ENCODE data around the gene SLC7A14.

DNA sequence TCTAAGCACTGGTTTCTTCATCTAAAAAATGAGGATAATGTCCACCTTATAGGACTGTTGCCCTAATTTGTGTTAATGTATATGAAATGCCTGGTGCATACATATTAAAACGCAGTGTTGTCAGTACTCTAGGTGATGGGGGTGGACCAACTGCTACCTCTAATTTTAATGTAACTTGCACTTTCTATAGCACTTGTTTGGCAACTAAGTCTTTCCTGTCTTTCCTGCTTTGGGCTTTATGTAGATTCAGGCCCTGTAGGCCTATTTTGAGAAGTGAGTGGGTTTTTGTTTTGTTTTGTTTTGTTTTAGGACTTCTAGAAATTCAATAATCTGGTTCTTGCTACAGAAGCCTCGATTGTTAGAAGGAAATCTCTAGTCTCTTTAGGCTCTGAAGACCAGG lies 21.2 kb downstream of the SLC7A14 start:
- TF ChIP-seq, protein P1, sequence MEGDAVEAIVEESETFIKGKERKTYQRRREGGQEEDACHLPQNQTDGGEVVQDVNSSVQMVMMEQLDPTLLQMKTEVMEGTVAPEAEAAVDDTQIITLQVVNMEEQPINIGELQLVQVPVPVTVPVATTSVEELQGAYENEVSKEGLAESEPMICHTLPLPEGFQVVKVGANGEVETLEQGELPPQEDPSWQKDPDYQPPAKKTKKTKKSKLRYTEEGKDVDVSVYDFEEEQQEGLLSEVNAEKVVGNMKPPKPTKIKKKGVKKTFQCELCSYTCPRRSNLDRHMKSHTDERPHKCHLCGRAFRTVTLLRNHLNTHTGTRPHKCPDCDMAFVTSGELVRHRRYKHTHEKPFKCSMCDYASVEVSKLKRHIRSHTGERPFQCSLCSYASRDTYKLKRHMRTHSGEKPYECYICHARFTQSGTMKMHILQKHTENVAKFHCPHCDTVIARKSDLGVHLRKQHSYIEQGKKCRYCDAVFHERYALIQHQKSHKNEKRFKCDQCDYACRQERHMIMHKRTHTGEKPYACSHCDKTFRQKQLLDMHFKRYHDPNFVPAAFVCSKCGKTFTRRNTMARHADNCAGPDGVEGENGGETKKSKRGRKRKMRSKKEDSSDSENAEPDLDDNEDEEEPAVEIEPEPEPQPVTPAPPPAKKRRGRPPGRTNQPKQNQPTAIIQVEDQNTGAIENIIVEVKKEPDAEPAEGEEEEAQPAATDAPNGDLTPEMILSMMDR (IDR thresholded peaks at IDR 0.05; ENCODE audit: low read depth, low read length), result no peak
- no peak for TF ChIP-seq EZH2phosphoT487 (IDR thresholded peaks at IDR 0.05; ENCODE audit: low read depth)

Data from OCI-LY3 (cell line).